Measurements from ENCODE around the gene SPATA20.

SPATA20 gene

GRCh38 chr17:50556803-50557202, 9.8 kb downstream of the SPATA20 start:
- Mint-ChIP-seq H3K36me3 (ENCODE audit: low read depth) (no peaks in the 10 kb centered on the region), H3K9me3 (no peaks in the 10 kb centered on the region), H3K27ac (no peak overlapping the region), H3K4me1 (peaks cover 19% of the 10 kb centered on the region), H3K27me3 (peaks cover 29% of the 10 kb centered on the region), H3K4me3 (no peak overlapping the region)
- no peak for ATAC-seq
- no peak for DNase-seq

- no peak for ATAC-seq
- no peak overlapping the region for H3K27ac Mint-ChIP-seq
- H3K36me3 Mint-ChIP-seq (ENCODE audit: low read depth): no peaks in the 10 kb centered on the region
- H3K4me3 Mint-ChIP-seq: no peak overlapping the region
- H3K4me1 Mint-ChIP-seq: peaks cover 23% of the 10 kb centered on the region
- peaks cover 35% of the 10 kb centered on the region for H3K27me3 Mint-ChIP-seq
- H3K9me3 Mint-ChIP-seq: no peaks in the 10 kb centered on the region
- DNase-seq: no peak
Observed at GRCh38 chr17:50557630-50558029, 10.7 kb downstream of the SPATA20 start.

- no peak overlapping the region for H3K27ac Mint-ChIP-seq
- H3K4me3 Mint-ChIP-seq: no peak overlapping the region
- H3K4me1 Mint-ChIP-seq: peaks cover 23% of the 10 kb centered on the region
- no peaks in the 10 kb centered on the region for H3K36me3 Mint-ChIP-seq (ENCODE audit: low read depth)
- ATAC-seq (no peak), DNase-seq (no peak)
- peaks cover 37% of the 10 kb centered on the region for H3K27me3 Mint-ChIP-seq
- H3K9me3 Mint-ChIP-seq: no peaks in the 10 kb centered on the region
Observed at GRCh38 chr17:50558091-50558490, 11.1 kb downstream of the SPATA20 start.

GRCh38 chr17:50558581-50558940, 11.6 kb downstream of the SPATA20 start:
- Mint-ChIP-seq H3K27me3 (peaks cover 41% of the 10 kb centered on the region), H3K27ac (no peak overlapping the region)
- no peak for ATAC-seq

GRCh38 chr17:50558941-50559614, 12.1 kb downstream of the SPATA20 start:
- DNase-seq: peak; percentile 39
- Mint-ChIP-seq H3K27ac (no peak overlapping the region), H3K27me3 (peaks cover 47% of the 10 kb centered on the region)

More at GRCh38 chr17:50558581-50558940, 11.6 kb downstream of the SPATA20 start:
- Mint-ChIP-seq H3K4me3 (no peak overlapping the region), H3K36me3 (ENCODE audit: low read depth) (no peaks in the 10 kb centered on the region), H3K9me3 (no peaks in the 10 kb centered on the region), H3K4me1 (peaks cover 23% of the 10 kb centered on the region)
- DNase-seq: no peak

GRCh38 chr17:50559674-50560184, 12.8 kb downstream of the SPATA20 start:
- Mint-ChIP-seq H3K36me3 (ENCODE audit: low read depth) (no peaks in the 10 kb centered on the region), H3K9me3 (no peaks in the 10 kb centered on the region), H3K27ac (no peak overlapping the region), H3K4me1 (peaks cover 24% of the 10 kb centered on the region), H3K27me3 (peaks cover 52% of the 10 kb centered on the region), H3K4me3 (peak overlapping the region; percentile 62)
- ATAC-seq (peak; percentile 50), DNase-seq (peak; percentile 44)

More at GRCh38 chr17:50558941-50559614, 12.1 kb downstream of the SPATA20 start:
- peak overlapping the region; percentile 11 for H3K4me3 Mint-ChIP-seq
- peaks cover 23% of the 10 kb centered on the region for H3K4me1 Mint-ChIP-seq
- no peak for ATAC-seq
- H3K9me3 Mint-ChIP-seq: no peaks in the 10 kb centered on the region
- no peaks in the 10 kb centered on the region for H3K36me3 Mint-ChIP-seq (ENCODE audit: low read depth)

- no peak within 1 kb of the TSS for H3K27ac Mint-ChIP-seq
- DNase-seq (peak; percentile 89), ATAC-seq (peak; percentile 87)
- H3K27me3 Mint-ChIP-seq: peaks cover 57% of the 10 kb centered on the region
- peak within 1 kb of the TSS; percentile 62 for H3K4me3 Mint-ChIP-seq
- H3K4me1 Mint-ChIP-seq: peaks cover 28% of the 10 kb centered on the region
- H3K9me3 Mint-ChIP-seq: no peaks in the 10 kb centered on the region
- no peaks in the 10 kb centered on the region for H3K36me3 Mint-ChIP-seq (ENCODE audit: low read depth)
Observed at GRCh38 chr17:50560185-50560824, 13.3 kb downstream of the SPATA20 start, which contains the start of gene CACNA1G. TSS of gene CACNA1G (plus strand) at chr17:50560715. CDS start at chr17:50561460, 745 bp downstream.

- no peak overlapping the region for H3K4me3 Mint-ChIP-seq
- H3K9me3 Mint-ChIP-seq: no peaks in the 10 kb centered on the region
- DNase-seq: peak; percentile 33
- no peak for ATAC-seq
- H3K27ac Mint-ChIP-seq: no peak overlapping the region
- H3K36me3 Mint-ChIP-seq (ENCODE audit: low read depth): no peaks in the 10 kb centered on the region
- H3K27me3 Mint-ChIP-seq: peaks cover 65% of the 10 kb centered on the region
- peaks cover 29% of the 10 kb centered on the region for H3K4me1 Mint-ChIP-seq
Observed at GRCh38 chr17:50560931-50561745, 14.2 kb downstream of the SPATA20 start.

GRCh38 chr17:50561746-50562141, 14.8 kb downstream of the SPATA20 start:
- Mint-ChIP-seq H3K36me3 (ENCODE audit: low read depth) (no peaks in the 10 kb centered on the region), H3K4me1 (peaks cover 29% of the 10 kb centered on the region), H3K27me3 (peaks cover 71% of the 10 kb centered on the region), H3K27ac (no peak overlapping the region), H3K9me3 (no peaks in the 10 kb centered on the region), H3K4me3 (no peak overlapping the region)
- ATAC-seq (no peak), DNase-seq (no peak)

- H3K27ac Mint-ChIP-seq: no peak overlapping the region
- no peak for ATAC-seq
Observed at GRCh38 chr17:50562242-50563091, 15.5 kb downstream of the SPATA20 start.

GRCh38 chr17:50563092-50563511, 16.1 kb downstream of the SPATA20 start:
- no peak overlapping the region for H3K4me3 Mint-ChIP-seq
- no peak for DNase-seq

More at GRCh38 chr17:50562242-50563091, 15.5 kb downstream of the SPATA20 start:
- DNase-seq: peak; percentile 21
- H3K27me3 Mint-ChIP-seq: peaks cover 75% of the 10 kb centered on the region
- H3K4me3 Mint-ChIP-seq: no peak overlapping the region
- peaks cover 29% of the 10 kb centered on the region for H3K4me1 Mint-ChIP-seq
- H3K36me3 Mint-ChIP-seq (ENCODE audit: low read depth): no peaks in the 10 kb centered on the region
- no peaks in the 10 kb centered on the region for H3K9me3 Mint-ChIP-seq

GRCh38 chr17:50564916-50565315, 17.9 kb downstream of the SPATA20 start:
- Mint-ChIP-seq H3K36me3 (ENCODE audit: low read depth) (no peaks in the 10 kb centered on the region), H3K27me3 (peaks cover 58% of the 10 kb centered on the region), H3K27ac (no peak overlapping the region), H3K4me3 (no peak overlapping the region), H3K9me3 (no peaks in the 10 kb centered on the region), H3K4me1 (peaks cover 14% of the 10 kb centered on the region)
- no peak for DNase-seq
- no peak for ATAC-seq

More at GRCh38 chr17:50563092-50563511, 16.1 kb downstream of the SPATA20 start:
- no peak overlapping the region for H3K27ac Mint-ChIP-seq
- peaks cover 29% of the 10 kb centered on the region for H3K4me1 Mint-ChIP-seq
- H3K27me3 Mint-ChIP-seq: peaks cover 75% of the 10 kb centered on the region
- no peaks in the 10 kb centered on the region for H3K9me3 Mint-ChIP-seq
- H3K36me3 Mint-ChIP-seq (ENCODE audit: low read depth): no peaks in the 10 kb centered on the region
- ATAC-seq: no peak

GRCh38 chr17:50565402-50566350, 18.7 kb downstream of the SPATA20 start:
- DNase-seq: no peak
- H3K27me3 Mint-ChIP-seq: peaks cover 55% of the 10 kb centered on the region
- ATAC-seq: no peak

More at GRCh38 chr17:50565402-50566350, 18.7 kb downstream of the SPATA20 start:
- H3K9me3 Mint-ChIP-seq: no peaks in the 10 kb centered on the region
- no peaks in the 10 kb centered on the region for H3K36me3 Mint-ChIP-seq (ENCODE audit: low read depth)
- H3K27ac Mint-ChIP-seq: no peak overlapping the region
- peaks cover 10% of the 10 kb centered on the region for H3K4me1 Mint-ChIP-seq
- no peak overlapping the region for H3K4me3 Mint-ChIP-seq

Measured in activated naive CD8-positive, alpha-beta T cell treated with anti-CD3 and anti-CD28 coated beads, Interleukin-2, amount 50 U/mL, for 24 hours (primary cell).